Fibroblast of skin of right quadriceps (primary cell): ENCODE measurements around the gene ARHGAP30.
"Not testable (repeated sequence)": the region's sequence is repeated elsewhere in the genome, so short reads cannot be mapped to it uniquely, and the experiment has no call there.

ENCODE experiments used
- DNase-seq: peaks from one replicate; pipeline ENCODE4 v3.0.0-alpha.2; 2013

The ARHGAP30 gene

DNA sequence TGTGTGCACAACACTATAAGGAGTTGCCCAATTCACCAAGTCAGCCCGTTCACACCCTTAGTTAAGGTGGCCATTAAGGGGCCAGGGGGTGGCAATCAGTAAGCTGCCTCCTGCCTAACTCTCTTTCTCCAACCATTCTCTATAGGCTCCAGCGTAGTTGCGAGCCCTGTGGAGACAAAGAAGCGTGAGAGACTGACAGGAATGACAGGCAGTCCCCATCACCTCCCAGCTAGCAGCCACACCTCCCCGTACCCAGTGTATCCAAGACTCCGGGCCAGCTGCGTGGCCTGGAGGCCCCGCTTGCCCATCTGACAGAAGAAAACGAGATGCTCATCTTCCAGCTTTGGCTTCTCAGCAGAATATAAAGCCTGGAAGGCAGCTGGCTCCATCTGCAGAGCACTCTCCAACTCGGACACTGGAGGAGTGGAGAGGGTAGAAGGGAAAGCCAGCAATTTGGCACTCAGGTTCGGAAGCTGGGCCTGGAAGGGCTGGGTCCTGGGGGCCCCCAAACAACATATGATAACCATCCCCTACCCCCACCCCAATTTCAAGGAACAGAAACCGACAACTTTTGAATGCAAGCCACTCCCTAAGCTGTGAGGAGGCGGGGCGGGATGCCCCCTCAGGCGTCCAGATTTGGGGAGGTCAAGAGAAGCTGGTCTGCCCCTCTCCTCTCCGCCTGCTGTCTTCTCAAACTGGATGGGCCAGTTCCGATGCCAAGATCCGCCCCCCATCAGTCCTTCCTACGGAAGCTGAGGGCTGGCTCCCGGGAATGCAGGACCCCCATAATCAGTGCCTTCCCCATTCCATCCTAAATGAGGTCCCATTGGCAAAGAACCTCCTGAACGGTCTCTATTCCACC is 31.8 kb downstream of the ARHGAP30 start:
- DNase-seq = no peak

DNA sequence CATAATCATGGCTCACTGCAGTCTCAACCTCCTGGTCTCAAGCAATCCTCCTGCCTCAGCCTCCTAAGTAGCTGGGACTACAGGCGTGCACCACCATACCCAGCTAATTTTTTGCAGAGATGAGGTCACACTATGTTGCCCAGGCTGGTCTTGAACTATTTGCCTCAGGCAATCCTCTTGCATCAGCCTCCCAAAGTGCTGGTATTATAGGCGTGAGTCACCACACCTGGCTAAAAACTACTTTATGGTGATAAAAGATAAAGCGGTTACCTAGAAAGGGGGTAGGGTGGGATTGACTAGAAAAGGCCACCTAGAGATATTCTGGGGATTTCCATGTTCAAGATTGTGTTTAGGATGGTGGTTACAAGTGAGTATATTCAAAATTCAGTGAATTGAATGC is 35.9 kb downstream of the ARHGAP30 start:
- DNase-seq = no peak

DNA sequence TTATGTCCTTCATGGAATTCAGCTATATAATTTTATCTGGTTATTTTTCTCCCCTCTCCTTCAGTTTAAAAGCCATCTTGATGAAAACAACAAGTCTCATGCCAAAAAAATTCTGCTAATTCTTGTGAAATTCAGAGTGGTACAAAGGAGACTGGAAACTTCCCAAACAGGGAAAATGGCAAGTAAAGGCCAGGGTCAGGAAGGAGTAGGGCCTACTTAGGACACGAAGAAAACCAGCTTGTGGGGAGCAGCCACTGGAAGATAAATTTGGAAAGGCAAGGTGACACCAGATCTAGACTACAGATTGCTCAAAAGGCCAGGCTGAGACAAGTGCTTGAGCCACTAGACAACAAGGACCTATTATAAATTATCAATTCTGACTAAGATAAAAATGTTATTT is 37.3 kb downstream of the ARHGAP30 start:
- DNase-seq = no peak

DNA sequence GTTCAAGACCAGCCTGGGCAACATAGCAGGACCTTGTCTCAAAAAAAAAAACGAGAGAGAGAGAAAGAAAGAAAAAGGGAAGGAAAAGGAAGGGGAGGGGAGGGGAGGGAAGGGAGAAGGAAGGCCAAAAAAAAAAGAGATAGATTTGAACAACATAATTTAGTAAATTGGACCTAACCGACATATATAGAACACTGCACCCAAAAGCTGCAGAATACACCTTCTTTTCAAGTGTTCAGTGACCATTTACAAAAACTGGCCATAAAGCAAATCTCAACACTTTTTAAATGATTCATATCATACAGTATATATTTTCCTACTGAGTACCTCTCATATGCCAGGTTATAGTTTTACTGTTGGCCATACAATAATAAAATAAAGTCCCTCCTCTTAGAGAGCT is 37.8 kb downstream of the ARHGAP30 start:
- no peak for DNase-seq

DNA sequence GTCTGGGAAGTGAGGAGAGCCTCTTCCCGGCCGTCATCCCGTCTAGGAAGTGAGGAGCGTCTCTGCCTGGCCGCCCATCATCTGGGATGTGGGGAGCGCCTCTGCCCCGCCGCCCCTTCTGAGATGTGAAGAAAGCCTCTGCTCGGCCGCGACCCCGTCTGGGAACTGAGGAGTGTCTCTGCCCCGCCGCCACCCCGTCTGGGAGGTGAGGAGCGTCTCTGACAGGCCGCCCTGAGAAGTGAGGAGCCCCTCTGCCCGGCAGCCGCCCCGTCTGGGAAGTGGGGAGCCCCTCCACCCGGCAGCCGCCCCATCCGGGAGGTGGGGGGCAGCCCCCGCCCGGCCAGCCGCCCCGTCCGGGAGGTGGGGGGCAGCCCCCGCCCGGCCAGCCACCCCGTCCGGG is 40.2 kb downstream of the ARHGAP30 start:
- not testable (repeated sequence) for DNase-seq

DNA sequence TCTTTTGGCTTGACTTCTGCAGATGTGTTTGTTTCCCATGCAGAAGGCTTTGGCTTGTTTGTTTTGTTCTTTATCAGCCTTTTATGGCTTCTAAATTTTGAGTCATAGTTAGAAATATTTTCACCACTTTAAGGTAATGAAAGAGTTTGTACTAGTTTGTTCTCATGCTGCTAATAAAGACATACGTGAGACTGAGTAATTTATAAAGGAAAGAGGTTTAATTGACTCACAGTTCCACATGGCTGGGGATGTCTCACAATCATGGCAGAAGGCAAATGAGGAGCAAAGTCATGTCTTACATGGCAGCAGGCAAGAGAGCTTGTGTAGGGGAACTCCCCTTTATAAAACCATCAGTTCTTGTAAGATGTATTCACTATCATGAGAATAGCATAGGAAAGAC is 42.7 kb downstream of the ARHGAP30 start:
- DNase-seq = not testable (repeated sequence)

DNA sequence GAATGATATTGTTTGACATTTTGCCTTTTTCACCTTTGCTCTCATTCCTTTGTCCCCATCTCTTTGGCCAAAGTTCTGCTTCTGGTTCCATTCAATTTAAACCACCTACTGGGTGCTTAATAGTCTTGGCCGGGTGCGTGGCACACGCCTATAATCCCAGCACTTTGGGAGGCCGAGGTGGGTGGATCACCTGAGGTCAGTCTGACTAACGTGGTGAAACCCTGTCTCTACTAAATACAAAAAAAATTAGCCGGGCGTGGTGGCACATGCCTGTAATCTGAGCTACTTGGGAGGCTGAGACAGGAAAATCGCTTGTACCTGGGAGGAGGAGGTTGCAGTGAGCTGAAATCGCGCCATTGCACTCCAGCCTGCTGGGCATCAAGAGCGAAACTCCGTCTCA is 47.3 kb downstream of the ARHGAP30 start:
- DNase-seq = not testable (repeated sequence)

DNA sequence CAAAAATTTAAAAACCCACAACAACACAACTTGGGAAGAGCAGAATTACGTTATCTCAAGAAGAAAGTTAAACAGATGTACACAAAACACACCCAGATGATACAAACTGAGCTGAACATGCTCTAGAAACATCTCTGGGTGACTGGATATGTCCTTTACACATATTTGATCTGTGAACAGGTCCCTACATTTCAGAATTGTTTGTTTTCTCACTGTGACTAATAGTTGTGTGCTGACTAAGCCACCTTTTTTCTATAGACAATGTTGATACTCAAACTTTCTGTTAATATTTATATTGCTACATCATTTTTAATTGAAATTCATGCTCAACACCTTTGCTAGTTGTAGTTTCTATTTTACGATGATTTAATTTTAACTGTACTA is 47.7 kb downstream of the ARHGAP30 start:
- DNase-seq = no peak

DNA sequence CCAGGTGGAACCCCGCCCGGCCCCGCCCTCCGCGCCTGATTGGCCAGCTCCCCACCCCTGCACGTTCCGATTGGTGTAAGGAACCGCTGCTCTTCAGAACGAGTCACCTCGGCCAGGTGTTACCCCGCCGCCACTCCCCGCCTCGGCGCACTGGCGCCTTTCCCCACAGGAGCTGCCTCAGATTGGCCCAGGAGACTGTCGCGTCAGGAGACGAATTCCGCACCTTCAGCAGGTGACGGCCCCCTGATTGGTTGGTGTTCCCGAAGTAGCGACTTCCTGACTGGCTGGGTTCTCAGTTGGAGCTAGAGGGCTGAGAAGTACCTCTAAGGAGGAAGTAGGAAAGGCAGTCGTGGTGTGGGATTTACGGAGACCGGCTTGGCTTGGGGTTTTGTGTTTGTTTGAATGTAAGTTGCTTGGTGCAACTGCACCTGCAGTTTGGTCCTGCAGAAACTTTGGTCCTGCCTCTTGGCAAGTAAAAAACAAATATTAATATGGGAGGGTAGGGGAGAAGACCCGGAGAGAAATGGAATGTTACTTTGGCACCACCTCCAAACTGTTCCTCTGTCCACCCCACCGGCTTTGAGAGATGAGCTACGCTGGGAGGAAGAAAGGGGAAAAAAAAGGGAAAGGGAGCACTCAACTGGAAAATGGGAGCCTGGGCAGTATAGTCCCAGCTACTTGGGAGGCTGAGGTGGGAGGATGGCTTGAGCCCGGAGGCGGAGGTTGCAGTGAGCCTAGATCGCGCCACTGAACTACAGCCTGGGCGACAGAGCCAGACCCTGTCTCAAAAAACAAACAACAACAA is 48.3 kb downstream of the ARHGAP30 start:
- DNase-seq = no peak

DNA sequence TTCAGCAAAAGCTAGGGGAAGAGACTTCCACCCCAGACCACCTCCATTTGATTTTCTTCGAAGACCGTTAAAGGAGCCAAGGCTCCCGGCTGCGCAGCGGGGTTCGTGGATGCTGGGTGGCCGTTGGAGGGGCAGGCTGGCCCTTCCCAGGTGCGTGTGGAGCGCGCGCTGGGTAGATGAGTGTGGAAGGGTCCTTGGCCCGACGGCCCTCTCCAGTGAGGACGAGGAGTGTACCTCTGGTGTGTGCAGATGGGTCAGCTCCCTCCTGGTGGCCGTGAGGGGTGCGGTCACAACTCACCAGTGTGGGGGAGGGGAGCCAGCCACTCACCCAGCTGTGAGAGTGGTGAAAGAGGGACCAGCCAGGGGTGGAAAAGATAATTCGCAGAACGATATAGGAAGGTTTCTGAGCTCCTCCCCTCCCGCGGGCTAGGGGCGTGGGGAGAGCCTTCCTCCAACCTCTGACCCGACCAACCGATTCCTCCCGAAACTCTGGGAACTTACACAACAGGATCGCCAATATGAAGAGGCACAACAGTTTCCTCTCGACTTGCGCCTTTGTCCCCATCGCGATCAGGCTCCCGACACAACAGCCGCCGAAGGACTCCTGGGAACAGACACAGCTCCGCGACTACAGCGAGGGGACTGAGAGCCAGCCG is 49.1 kb downstream of the ARHGAP30 start, which contains the start of gene F11R:
TSS of gene F11R (minus strand) at position 644 of the 656 bp plus-strand sequence. CDS start at position 565, 79 bp downstream.
- no peak for DNase-seq

DNA sequence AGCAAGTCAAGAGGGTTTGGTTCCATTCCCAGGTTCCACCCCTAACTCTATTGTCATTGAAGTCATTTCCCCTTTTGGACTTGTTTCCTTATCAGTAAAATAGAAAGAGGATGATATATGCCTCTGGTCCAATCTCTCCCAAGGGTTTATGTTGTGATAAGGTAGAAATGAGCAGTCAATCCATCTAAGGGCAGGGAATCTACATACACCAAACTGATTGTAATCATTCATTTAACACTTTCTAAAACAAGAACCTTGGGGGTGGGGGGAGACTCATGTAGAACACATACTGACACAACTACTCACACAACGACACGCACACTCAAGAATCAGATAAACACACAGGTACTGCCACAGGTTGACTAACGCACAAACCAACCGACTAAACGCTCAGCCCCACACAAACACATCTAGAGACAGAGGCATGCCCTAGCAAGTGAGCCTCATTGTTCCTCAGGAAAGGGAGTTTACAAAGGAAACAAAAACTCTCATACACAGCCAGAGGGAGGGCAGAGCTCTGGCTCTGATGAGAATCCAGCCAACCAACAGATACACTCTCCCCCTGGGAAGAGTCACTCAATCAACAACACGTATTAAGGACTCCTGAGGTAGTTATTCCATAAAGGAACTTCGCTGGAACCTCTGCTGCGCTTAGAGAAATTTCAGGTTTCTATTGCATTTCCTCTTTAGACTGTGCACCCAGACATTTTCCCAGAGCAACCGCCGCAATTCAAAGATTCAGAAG is 49.8 kb downstream of the ARHGAP30 start:
- DNase-seq = no peak

DNA sequence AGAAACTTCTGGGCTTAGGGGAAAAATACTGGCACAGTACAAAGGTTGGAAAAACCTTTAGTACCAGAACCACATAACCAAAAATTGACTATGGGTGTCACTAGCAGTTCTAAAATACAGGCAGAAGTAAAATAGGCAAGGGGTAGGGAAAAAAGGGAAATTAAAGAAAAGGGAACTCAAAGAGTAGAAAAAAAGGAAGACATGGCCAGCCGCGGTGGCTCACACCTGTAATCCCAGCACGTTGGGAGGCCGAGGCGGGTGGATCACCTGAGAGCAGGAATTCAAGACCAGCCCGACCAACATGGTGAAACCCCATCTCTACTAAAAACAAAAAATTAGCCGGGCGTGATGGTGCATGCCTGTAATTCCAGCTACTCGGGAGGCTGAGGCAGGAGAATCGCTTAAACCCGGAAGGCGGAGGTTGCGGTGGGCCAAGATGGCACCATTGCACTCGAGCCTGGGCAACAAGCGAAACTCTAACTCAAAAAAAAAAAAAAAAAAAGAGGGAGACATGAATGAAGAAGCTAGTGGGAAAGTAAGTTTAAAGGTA is 50.5 kb downstream of the ARHGAP30 start:
- DNase-seq = not testable (repeated sequence)

DNA sequence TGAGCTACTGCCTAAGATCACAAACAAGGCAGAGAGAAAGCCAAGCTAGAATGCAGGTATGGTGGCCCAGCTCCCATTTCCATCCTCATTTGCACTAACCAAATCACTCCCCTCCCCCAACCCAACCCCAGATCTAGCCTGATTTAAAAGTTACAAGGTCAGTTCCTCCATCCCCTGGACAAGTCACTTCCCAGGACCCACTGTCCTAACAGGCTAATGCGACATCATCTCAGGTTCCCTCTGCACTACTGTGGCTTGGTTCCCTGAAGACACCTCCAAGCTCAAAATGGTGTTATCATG is 51.1 kb downstream of the ARHGAP30 start:
- no peak for DNase-seq

DNA sequence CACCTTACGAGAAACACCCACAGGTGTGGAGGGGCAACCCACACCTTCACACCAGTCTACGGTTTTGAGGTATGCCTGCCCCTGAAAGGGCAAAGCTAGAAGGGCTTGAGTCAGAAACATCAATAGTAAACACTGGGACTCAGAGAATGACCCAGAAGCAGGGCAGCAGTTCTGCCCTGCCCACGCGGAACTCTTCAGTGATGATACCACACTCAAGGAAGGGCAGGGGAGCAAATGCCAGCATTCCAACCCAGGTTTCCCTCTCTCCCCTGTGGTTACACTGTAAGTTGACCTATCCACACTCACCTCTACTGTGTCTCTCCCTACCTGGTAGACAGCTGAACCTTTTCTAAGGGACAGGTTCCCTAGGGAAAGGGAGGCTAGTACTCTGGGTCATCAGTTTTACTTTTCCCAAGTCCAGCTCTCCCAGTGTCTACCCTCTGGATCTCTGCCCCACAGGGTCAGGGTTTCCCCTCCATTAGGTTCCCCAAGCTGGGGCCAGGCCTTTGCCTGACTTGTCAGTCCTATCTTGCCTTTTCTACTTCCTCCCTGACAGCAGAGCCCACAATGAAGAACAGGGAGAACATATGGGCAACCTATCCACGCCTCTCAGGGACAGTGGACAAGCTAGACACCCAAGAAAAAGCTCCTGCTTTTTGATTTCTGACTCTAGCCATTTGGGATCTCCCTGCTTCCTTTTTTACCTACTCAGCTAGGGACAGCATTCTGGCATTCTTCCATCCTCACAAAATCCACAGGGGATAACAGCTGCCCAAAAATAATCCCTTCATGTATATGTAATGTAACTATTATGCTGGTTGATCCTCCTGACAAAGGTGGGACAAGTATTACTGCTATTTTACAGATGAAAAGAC is 51.7 kb downstream of the ARHGAP30 start:
- no peak for DNase-seq

DNA sequence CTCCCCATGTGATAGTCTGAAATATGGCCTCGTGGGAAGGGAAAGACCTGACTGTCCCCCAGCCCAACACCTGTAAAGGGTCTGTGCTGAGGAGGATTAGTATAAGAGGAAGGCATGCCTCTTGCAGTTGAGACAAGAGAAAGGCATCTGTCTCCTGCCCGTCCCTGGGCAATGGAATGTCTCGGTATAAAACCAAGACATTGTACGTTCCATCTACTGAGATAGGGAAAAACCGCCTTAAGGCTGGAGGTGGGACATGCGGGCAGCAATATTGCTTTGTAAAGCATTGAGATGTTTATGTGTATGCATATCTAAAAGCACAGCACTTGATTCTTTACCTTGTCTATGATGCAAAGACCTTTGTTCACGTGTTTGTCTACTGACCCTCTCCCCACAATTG is 52.5 kb downstream of the ARHGAP30 start:
- DNase-seq = not testable (repeated sequence)

DNA sequence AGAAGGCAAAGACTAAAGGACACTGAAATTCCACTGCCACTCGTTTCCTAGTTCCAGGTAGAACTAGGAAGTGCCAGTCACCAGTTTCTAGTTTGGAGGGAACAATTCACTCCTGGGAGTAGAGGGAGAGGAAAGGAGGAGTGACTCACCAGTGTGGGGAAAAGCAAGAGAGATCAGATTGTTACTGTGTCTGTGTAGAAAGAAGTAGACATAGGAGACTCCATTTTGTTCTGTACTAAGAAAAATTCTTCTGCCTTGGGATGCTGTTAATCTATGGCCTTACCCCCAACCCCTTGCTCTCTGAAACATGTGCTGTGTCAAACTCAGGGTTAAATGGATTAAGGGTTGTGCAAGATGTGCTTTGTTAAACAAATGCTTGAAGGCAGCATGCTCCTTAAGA is 53.0 kb downstream of the ARHGAP30 start:
- not testable (repeated sequence) for DNase-seq

DNA sequence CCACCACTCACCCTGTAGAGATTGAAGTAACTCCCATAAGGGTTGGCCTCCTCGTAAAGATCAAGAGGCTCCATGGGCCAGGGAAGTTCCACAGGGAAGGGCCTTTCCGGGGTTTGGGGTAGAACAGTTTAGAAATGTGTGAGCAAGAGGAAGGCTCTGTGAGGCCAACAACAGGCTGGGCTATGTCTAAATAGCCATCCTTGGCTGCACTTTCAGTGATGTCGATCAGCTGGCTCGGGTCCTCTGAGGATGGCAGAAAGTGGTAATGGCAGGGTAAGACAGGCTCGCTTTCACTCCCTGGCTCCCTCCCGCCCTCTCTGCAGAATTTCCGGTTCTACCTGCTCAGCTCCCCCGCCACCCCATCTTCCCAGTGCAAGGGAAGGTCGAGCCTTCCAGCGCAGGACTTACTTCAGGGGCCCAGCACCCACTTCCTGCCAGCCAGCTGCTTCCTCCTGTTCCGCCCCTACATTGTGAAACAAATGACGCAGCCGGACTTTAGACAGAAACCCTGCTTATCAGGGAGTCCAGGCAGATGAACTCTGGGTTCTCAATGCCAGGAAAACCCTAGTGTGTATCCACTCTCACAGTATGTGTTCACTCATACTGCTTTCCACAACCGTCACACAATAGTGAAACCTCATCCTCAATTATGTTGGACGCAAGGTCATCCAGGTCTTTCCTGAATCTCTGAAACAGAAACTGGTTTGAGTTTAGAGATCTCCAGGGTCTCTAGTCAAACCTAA is 56.0 kb downstream of the ARHGAP30 start:
- DNase-seq = peak; percentile 58

DNA sequence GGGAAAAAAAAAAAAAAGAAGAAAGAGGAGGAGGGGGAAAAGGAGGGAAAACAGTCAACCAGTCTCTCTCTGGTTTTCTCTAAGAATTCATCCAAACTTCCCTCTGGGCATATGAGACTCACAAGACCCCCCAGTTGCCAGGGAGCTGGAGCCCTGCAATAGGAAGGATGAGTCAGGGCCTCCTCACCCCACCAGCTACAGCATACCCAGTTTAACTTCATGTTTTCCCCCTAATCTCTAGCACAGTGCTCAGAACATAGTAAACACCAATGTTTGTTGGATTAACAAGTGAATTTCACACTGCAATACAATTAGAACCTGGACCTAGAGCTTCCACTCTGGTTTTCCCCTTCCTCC is 56.6 kb downstream of the ARHGAP30 start:
- DNase-seq = peak; percentile 33

DNA sequence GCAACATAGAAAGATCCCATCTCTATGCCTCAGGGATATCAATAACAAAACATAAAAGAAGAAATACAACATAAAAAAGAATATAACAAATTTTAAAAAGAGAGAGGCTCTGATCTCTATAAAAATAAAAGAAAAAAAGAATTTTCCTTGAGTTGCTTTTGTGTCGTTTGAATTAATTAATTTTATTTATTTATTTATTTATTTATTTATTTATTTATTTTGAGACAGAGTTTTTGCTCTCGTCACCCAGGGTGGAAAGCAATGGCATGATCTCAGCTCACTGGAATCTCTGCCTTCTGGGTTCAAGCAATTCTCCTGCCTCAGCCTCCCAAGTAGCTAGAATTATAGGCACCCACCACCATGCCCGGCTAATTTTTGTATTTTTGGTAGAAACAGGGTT is 57.3 kb downstream of the ARHGAP30 start:
- no peak for DNase-seq

DNA sequence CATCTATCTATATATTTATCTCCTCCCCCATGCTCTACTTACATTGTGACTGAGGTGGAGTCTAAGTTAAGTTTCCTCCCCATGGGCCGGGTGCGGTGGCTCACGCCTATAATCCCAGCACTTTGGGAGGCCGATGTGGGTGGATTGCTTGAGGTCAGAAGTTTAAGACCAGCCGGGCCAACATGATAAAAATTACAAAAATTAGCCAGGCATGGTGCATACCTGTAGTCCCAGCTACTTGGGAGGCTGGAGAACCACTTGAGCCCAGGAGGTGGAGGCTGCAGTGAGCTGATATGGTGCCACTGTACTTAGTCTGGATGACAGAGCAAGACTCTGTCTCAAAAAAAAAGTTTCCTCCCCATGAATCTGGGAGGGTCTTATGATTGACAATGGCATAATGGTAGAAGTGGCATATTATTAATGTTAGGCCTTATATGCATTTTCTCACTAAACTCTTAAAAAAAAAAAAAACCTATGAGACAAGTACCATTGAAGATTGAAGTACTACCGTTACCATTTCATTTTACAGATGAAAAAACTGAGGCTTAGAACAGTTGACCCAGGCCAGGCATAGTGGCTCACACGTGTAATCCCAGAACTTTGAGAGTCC is 60.0 kb downstream of the ARHGAP30 start:
- DNase-seq = no peak
